Activated CD4-positive, alpha-beta T cell treated with anti-CD3 and anti-CD28 coated beads, Interleukin-2, amount 50 U/mL, for 4 hours (primary cell): ENCODE measurements around the gene SLC47A2.

Experiments
- DNase-seq, 2 experiments: peaks; one replicate each; pipeline ENCODE4 v3.0.0-alpha.2; 2020

Gene SLC47A2

DNA sequence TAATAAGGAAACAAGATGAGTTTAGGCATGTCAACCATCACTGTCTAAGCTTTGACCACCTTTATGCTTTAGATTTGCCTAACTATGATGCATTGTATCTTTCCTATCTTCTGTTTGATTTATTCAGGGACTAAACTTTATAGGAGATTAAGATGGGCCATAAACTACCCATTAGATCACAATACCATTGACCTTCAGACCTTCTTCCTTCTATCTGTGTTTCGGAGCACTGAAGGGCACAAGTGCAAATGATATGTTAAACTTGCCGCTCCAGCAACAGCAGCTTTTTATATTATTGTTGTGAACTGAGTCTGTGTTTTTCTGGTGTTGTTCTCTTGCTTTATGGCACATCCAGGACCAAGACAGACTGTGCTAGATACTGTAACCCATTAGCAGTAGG lies 84.5 kb downstream of the SLC47A2 start:
- DNase-seq: no peak

- no peak for DNase-seq
Observed at GRCh38 chr17:19630661-19631060, 85.7 kb downstream of the SLC47A2 start.

GRCh38 chr17:19630035-19630434 lies 86.3 kb downstream of the SLC47A2 start:
- no peak for DNase-seq

GRCh38 chr17:19629449-19629848 lies 86.9 kb downstream of the SLC47A2 start:
- DNase-seq: no peak
